ENCODE results near the gene PLCB3.

DNA sequence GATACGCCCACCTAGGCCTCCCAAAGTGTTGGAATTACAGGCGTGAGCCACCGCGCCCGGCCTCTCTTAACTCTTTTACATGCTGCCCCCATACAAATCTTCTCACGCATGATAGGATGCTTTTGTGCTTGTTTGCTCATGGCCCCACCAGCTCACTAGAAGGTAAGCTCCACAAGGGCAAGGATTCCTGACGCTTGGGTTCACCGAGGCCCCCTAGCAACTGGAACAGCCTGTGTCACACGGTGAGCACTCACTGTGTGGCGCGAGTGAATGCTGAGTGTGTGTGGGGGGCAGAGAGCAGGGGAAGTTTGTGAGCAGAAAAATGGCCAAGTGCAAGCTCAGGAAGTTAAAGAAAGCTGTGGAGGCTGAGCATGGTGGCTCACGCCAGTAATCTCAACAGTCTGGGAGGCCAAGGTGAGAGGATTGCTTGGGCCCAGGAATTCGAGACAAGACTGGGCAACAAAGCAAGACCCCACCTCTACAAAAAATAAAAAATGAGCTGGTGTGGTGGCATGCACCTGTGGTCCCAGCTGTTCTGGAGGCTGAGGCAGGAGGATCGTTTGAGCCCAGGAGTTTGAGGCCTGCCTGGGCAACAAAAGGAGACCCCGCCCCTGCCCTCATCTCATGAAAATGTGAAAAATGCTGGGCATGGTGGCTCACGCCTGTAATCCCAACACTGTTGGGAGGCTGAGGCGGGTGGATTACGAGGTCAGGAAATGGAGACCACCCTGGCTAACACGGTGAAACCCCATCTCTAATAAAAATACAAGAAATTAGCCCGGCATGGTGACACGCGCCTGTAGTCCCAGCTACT is 30.8 kb downstream of the PLCB3 start:
- TF ChIP-seq, protein P1, sequence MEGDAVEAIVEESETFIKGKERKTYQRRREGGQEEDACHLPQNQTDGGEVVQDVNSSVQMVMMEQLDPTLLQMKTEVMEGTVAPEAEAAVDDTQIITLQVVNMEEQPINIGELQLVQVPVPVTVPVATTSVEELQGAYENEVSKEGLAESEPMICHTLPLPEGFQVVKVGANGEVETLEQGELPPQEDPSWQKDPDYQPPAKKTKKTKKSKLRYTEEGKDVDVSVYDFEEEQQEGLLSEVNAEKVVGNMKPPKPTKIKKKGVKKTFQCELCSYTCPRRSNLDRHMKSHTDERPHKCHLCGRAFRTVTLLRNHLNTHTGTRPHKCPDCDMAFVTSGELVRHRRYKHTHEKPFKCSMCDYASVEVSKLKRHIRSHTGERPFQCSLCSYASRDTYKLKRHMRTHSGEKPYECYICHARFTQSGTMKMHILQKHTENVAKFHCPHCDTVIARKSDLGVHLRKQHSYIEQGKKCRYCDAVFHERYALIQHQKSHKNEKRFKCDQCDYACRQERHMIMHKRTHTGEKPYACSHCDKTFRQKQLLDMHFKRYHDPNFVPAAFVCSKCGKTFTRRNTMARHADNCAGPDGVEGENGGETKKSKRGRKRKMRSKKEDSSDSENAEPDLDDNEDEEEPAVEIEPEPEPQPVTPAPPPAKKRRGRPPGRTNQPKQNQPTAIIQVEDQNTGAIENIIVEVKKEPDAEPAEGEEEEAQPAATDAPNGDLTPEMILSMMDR (IDR thresholded peaks at IDR 0.05; ENCODE audit: low read length): no peak
- TF ChIP-seq EZH2 (IDR thresholded peaks at IDR 0.05; ENCODE audit: borderline replicate concordance, low read length): no peak

All from OCI-LY1 (cell line).